ENCODE data around the gene ZMAT2.
"Not testable (repeated sequence)": the region's sequence is repeated elsewhere in the genome, so short reads cannot be mapped to it uniquely, and the experiment has no call there.

Gene ZMAT2

GRCh38 chr5:140700177-140701144 is at the start of gene ZMAT2:
TSS of gene ZMAT2 (plus strand) at chr5:140700447. CDS start at chr5:140700461, 14 bp downstream.
- peak; percentile 90 for DNase-seq

GRCh38 chr5:140658870-140659269 is 41.4 kb upstream of the ZMAT2 start:
- no peak for DNase-seq

GRCh38 chr5:140660371-140660770 is 39.9 kb upstream of the ZMAT2 start:
- not testable (repeated sequence) for DNase-seq

- DNase-seq = no peak
Observed at GRCh38 chr5:140664030-140664358, 36.3 kb upstream of the ZMAT2 start.

- peak; percentile 94 for DNase-seq
Observed at GRCh38 chr5:140664359-140665119, 35.7 kb upstream of the ZMAT2 start, which contains the start of gene WDR55. TSS of gene WDR55 (plus strand) at chr5:140664904. CDS start at chr5:140664913, 9 bp downstream.

- DNase-seq = not testable (repeated sequence)
Observed at GRCh38 chr5:140671035-140671434, 29.2 kb upstream of the ZMAT2 start.

- DNase-seq = no peak
Observed at GRCh38 chr5:140671472-140672125, 28.6 kb upstream of the ZMAT2 start.

GRCh38 chr5:140672455-140673186 is 27.6 kb upstream of the ZMAT2 start:
- peak; percentile 72 for DNase-seq

- no peak for DNase-seq
Observed at GRCh38 chr5:140673187-140673976, 26.9 kb upstream of the ZMAT2 start, which contains the start of gene DND1. TSS of gene DND1 (minus strand) at chr5:140673576. CDS start at chr5:140673542, 34 bp downstream.

- no peak for DNase-seq
Observed at GRCh38 chr5:140674211-140674610, 26.0 kb upstream of the ZMAT2 start.

- no peak for DNase-seq
Observed at GRCh38 chr5:140674629-140675028, 25.6 kb upstream of the ZMAT2 start.

GRCh38 chr5:140677947-140678346 is 22.3 kb upstream of the ZMAT2 start:
- DNase-seq = no peak

GRCh38 chr5:140678993-140679392 is 21.3 kb upstream of the ZMAT2 start:
- DNase-seq = no peak

- no peak for DNase-seq
Observed at GRCh38 chr5:140690376-140690932, 9.8 kb upstream of the ZMAT2 start.

GRCh38 chr5:140690941-140691924 is 9.0 kb upstream of the ZMAT2 start, which contains the start of the genes HARS1 and HARS2:
TSS of gene HARS1 (minus strand) at chr5:140691370. CDS start at chr5:140691304, 66 bp downstream.
TSS of gene HARS2 (plus strand) at chr5:140691455. CDS start at chr5:140691649, 194 bp downstream.
- peak; percentile 95 for DNase-seq

- DNase-seq = no peak
Observed at GRCh38 chr5:140694276-140694675, 6.0 kb upstream of the ZMAT2 start.

GRCh38 chr5:140696891-140697492 is 3.3 kb upstream of the ZMAT2 start:
- DNase-seq = no peak

- no peak for DNase-seq
Observed at GRCh38 chr5:140707812-140708211, 7.6 kb downstream of the ZMAT2 start.

GRCh38 chr5:140708787-140709186 is 8.5 kb downstream of the ZMAT2 start:
- DNase-seq = not testable (repeated sequence)

Measured in retina (tissue), 1 donor.